ENCODE measurements around the gene AP5M1. TPM values are rescaled to one million over a fixed set of nuclear protein-coding genes. Genes with fewer than 3 reads are reported as not detected.
"Not testable (repeated sequence)": the region's sequence is repeated elsewhere in the genome, so short reads cannot be mapped to it uniquely, and the experiment has no call there.

AP5M1 gene
- polyA plus RNA-seq, 3 donors: 56.5 to 61.9 (median 59.0) TPM

GRCh38 chr14:57290751-57291150, 22.0 kb downstream of the AP5M1 start:
- DNase-seq (ENCODE audit: low read depth in 3 of 3, low spot score in 2 of 3): no peak

- no peak for DNase-seq (ENCODE audit: low read depth in 3 of 3, low spot score in 2 of 3)
These were observed 23.2 kb downstream of the AP5M1 start for GRCh38 chr14:57291692-57292647.

- DNase-seq (ENCODE audit: low read depth in 3 of 3, low spot score in 2 of 3): no peak
These were observed 25.4 kb downstream of the AP5M1 start for GRCh38 chr14:57293866-57294837.

GRCh38 chr14:57295239-57295638, 26.5 kb downstream of the AP5M1 start:
- no peak for DNase-seq (ENCODE audit: low read depth in 3 of 3, low spot score in 2 of 3)

- DNase-seq (ENCODE audit: low read depth in 3 of 3, low spot score in 2 of 3): no peak
These were observed 29.1 kb downstream of the AP5M1 start for GRCh38 chr14:57297852-57298251.

DNA sequence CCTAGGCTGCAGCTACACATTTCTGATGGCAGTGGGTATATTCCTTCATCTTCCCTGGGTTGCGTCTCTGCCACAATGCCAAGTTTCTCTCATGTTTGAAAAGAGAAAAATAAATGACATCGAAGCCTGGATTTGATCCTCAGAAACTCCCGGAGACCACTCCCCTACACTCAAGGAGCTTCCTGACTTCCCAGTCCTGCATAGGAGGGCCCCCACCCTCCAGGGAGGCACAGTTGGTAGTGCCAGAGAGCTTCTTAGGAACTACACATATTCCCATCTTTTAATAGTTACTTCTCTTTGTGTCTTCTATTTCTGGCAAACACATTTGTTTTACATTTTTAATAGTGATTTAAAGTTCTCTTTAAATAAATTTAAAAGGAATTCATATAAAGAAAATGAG, 30.7 kb downstream of the AP5M1 start:
- no peak for DNase-seq (ENCODE audit: low read depth in 3 of 3, low spot score in 2 of 3)

DNA sequence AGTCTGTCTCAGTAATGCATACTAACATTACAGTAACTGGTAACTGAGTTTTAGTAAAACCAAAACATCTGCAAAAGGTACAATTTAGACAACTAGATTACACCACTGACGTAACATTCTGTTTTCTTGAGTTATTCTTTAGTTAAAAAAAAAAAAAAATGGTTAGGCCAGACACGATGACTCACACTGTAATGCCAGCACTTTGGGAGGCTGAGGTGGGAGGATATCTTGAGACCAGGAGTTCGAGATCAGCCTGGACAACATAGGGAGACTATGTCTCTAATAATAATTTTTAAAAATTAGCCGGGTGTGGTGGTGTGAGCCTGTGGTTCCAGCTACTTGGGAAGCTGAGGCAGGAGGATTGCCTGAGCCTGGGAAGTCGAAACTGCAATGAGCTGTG, 34.1 kb downstream of the AP5M1 start:
- no peak for DNase-seq (ENCODE audit: low read depth in 3 of 3, low spot score in 2 of 3)

GRCh38 chr14:57314396-57315089, 45.8 kb downstream of the AP5M1 start:
- no peak for DNase-seq (ENCODE audit: low read depth in 3 of 3, low spot score in 2 of 3)

- DNase-seq (ENCODE audit: low read depth in 3 of 3, low spot score in 2 of 3): peak; percentile 56 to 57 (median 57)
These were observed 48.6 kb downstream of the AP5M1 start for GRCh38 chr14:57317248-57317833.

GRCh38 chr14:57319636-57320192, 50.9 kb downstream of the AP5M1 start:
- no peak for DNase-seq (ENCODE audit: low read depth in 3 of 3, low spot score in 2 of 3)

DNA sequence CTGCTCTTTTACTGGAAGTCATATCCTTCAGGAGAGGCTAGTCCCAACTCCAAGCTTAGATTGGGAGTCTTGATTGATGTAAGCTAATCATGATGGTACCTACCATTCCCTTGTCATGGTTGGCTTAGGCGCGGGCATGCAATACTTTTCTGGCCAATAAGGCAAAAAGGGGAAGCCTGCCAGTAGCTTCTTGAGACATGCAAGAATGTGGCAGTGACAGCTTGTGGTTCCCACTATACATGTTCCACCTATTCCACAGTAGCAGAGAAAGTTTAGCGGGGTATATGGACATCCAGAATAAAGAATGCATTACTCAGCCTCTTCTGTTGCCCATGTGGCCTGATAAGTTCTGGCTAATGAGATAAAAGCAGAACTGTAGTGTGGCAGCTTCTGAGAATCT, 55.0 kb downstream of the AP5M1 start:
- no peak for DNase-seq (ENCODE audit: low read depth in 3 of 3, low spot score in 2 of 3)

GRCh38 chr14:57326253-57326652, 57.5 kb downstream of the AP5M1 start:
- DNase-seq (ENCODE audit: low read depth in 3 of 3, low spot score in 2 of 3): no peak

- DNase-seq (ENCODE audit: low read depth in 3 of 3, low spot score in 2 of 3): no peak
These were observed 61.1 kb downstream of the AP5M1 start for GRCh38 chr14:57329833-57330232.

- DNase-seq (ENCODE audit: low read depth in 3 of 3, low spot score in 2 of 3): not testable (repeated sequence)
These were observed 63.7 kb downstream of the AP5M1 start for GRCh38 chr14:57332475-57332874.

- DNase-seq (ENCODE audit: low read depth in 3 of 3, low spot score in 2 of 3): not testable (repeated sequence)
These were observed 65.0 kb downstream of the AP5M1 start for GRCh38 chr14:57333726-57334125.

DNA sequence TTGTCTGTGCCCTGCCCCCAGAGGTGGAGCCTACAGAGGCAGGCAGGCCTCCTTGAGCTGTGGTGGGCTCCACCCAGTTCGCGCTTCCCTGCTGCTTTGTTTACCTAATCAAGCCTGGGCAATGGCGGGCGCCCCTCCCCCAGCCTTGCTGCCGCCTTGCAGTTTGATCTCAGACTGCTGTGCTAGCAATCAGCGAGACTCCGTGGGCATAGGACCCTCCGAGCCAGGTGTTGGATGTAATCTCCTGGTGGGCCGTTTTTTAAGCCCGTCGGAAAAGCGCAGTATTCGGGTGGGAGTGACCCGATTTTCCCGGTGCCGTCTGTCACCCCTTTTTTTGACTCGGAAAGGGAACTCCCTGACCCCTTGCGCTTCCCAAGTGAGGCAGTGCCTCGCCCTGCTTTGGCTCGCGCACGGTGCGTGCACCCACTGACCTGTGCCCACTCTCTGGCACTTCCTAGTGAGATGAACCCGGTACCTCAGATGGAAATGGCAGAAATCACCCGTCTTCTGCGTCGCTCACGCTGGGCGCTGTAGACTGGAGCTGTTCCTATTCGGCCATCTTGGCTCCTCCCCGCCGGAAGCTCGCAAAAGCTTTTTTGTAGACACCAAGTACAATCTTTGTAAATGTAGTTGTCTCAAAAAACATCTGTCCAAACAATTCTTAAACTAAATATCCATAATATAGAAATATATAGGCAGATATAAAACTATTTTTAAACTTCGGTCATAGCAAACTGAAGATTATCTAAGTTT, 75.0 kb downstream of the AP5M1 start:
- not testable (repeated sequence) for DNase-seq (ENCODE audit: low read depth in 3 of 3, low spot score in 2 of 3)

- no peak for DNase-seq (ENCODE audit: low read depth in 3 of 3, low spot score in 2 of 3)
These were observed 76.3 kb downstream of the AP5M1 start for GRCh38 chr14:57345106-57345505.

GRCh38 chr14:57346741-57347140, 78.0 kb downstream of the AP5M1 start:
- no peak for DNase-seq (ENCODE audit: low read depth in 3 of 3, low spot score in 2 of 3)

Measured in right renal cortex interstitium (tissue), 3 donors.